GM23248 (cell line): ENCODE data around the gene PCCA.

Experiments used
- EZH2 ChIP-seq: fragments of 200-600 bp; sonication (generic); IDR thresholded peaks from 2 replicates; pipeline ENCODE4 v1.6.1; 2018; ENCODE audit warnings: antibody characterized with exemption, mild to moderate bottlenecking; ENCODE audit not compliant: insufficient read depth, poor library complexity, severe bottlenecking
- EZH2phosphoT487 ChIP-seq: fragments of 200-600 bp; sonication (generic); IDR thresholded peaks from 2 replicates; pipeline ENCODE4 v1.6.1; 2018; ENCODE audit warnings: antibody characterized with exemption, moderate library complexity, mild to moderate bottlenecking, low read depth; ENCODE audit not compliant: insufficient read depth

GRCh38 chr13:100051070-100051469, 37.8 kb upstream of the PCCA start:
- no peak for TF ChIP-seq EZH2
- TF ChIP-seq EZH2phosphoT487: no peak
